Measurements from ENCODE around the gene TTLL11.
A peak's percentile ranks its signal among the peaks of the same experiment; 100 is the strongest.

Gene TTLL11, protein sequence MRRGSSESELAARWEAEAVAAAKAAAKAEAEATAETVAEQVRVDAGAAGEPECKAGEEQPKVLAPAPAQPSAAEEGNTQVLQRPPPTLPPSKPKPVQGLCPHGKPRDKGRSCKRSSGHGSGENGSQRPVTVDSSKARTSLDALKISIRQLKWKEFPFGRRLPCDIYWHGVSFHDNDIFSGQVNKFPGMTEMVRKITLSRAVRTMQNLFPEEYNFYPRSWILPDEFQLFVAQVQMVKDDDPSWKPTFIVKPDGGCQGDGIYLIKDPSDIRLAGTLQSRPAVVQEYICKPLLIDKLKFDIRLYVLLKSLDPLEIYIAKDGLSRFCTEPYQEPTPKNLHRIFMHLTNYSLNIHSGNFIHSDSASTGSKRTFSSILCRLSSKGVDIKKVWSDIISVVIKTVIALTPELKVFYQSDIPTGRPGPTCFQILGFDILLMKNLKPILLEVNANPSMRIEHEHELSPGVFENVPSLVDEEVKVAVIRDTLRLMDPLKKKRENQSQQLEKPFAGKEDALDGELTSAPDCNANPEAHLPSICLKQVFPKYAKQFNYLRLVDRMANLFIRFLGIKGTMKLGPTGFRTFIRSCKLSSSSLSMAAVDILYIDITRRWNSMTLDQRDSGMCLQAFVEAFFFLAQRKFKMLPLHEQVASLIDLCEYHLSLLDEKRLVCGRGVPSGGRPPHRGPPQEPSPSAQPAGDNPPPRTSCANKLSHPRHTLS

DNA sequence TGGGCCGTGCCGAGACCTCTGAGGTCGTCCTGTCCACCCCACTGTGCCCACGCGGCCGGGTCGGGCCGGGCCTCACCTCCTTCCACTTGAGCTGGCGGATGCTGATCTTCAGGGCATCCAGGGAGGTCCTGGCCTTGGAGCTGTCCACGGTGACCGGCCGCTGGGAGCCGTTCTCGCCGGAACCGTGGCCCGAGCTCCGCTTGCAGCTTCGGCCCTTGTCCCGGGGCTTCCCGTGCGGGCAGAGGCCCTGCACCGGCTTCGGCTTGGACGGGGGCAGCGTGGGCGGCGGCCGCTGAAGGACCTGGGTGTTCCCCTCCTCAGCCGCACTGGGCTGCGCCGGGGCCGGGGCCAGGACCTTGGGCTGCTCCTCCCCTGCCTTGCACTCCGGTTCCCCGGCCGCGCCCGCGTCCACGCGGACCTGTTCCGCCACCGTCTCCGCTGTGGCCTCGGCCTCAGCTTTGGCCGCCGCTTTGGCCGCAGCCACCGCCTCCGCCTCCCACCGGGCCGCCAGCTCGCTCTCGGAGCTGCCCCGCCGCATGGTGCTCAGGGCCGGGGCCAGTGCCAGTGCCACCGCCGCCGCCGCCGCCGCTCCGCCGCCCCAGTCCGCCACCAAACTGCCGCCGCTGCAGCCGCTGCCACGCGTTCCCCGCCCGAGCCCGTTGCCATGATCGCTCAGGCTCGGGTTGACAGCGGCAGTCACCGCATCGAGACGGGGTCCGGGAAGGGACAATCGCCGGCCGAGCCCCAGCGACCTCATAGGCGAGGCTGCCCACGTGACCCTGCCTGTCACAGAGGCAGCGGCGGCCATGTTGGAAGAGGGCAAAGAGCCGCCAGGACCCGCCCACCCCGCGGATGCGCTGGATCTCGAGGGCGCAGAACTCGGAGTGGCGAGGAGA, at the start of gene TTLL11:
TSS of gene TTLL11 (minus strand) at position 698 of the 896 bp plus-strand sequence. CDS start at position 538, 160 bp downstream.
- peak; percentile 96 to 97 for DNase-seq (ENCODE audit: low read depth in 2 of 2)

DNA sequence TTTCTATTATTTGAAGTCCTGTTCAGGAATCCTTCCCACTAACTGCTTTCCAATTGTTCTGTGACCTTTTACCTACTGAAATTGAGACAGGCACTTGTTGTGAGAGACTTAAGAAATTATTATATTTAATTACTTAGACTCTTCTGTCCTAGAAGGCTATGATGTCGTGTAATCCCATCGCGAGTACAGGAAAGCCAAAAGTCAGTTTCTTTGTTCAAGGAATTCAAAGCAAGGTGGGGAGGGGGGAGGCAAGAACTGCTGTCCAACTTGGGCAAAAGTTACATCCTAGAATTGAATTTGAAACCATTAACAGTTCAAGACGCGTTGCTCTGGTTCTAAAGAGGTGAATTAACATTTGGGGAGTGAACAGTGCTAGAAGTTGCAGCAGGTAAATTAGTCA, 48.6 kb upstream of the TTLL11 start:
- DNase-seq (ENCODE audit: low read depth in 2 of 2), result no peak

DNA sequence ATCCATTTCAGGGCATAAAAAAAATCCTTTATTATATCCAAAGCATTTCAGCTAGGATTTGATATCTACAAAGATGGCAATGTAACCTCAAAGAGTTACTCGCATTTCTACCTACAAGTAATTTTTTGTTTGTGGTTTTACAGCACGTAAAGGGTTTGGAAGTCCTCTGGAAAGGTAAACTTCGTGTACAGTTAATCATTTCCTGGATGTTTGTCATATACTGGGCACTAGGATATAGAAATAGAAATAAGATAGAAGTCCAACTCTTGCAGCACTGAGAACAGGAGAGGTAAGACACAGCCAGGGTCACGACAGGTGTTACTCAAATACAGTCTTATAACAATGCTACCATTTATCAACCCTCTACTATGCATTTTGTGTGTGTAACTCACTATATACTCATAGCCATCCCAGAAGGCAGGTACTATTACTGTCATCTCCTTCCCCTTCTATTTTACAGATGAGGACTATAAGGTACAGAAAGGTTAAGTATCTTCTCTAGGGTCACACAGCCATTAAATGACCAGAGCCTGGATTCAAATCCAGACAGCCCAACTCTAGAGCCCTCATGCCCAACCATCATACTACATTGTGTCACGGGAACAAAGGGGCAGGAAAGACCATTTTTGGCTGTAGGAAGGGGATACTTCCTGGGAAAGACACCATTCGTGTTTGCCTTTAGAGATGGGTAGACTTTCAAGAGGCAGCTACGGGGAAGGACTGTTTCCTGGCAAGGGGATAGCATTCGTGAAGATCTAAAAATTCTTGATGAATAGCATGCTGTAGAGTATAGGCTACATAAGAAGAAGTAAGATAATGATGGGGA, 47.5 kb upstream of the TTLL11 start:
- DNase-seq (ENCODE audit: low read depth in 2 of 2), result no peak

DNA sequence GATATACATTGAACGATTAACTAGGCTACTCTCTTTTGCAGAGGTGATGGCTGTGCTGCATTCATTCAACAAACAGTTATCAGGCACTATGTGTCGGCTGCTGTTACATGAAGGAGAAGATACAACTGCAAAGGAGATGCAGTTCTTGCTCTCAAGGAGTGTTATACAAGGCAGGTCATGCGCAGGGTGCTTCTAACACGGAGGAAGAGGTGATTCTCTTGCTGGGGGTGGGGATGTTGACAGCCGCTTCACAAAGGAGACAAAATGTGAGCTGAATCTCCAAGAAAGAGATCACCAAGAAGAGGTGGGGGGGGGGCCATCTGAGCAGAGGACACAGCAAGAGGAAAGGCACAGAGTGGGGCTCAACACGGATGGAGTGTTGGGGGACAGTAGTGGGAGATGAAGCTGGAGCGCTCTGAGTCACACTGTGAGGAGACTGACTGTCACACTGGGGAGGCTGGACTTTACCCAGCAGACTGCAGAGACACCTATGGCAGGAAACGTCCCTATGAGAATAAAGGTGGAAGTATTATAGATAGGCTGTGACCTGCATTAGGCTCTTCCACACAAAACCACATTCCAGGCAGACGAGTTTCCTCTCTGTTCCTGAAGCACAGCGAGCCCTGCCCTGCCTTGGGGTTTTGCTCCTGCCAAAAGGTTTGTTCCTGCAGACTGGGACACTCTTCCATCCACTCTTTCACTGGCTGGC, 45.6 kb upstream of the TTLL11 start:
- DNase-seq (ENCODE audit: low read depth in 2 of 2), result no peak

DNA sequence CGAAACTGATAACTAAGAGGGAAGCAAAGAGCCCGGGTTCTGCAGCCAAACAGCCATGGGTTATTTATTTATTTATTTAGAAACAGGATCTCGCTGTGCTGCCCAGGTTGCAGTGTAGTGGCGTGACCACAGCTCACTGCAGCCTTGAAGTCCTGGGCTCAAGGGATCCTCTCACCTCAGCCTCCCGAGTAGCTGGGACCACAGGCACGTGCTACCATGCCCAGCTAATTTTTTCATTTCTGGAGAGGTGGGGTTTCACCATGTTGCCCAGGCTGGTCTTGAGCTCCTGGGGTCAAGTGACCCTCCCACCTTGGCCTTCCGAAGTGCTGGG, 42.4 kb upstream of the TTLL11 start:
- no peak for DNase-seq (ENCODE audit: low read depth in 2 of 2)

DNA sequence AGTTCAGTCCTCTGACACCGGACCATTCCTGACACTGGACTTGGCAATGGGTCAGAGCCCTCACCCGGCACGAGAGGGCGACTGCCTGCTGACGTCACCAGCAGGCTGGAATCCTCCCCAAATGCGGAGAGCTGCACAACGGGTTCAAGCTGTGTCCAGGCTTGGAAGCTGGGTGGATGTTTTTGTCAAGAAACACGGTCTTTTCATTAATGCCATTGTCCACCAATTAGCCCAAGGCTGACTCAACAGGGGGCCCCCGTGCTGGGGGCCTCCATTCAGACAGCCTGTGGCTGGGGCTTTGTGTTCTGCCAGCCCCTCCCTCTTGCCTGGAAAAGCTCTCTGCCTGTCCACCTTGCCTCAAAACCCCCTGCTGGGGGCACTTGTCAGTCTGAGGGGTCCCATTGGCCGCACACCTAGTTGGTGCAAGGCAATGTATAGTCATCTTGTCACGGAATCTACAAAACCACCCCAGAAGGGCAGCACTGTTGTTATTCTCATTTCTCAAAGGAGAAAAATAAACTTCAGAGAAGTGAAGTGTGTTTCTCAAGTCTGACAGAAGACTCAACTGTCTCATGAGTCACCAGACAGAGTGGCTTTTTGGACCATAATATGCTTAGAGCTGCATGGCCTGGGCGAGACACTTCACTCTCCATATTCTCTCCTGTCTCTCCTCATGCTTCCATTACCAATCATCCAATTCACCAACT, 41.9 kb upstream of the TTLL11 start:
- DNase-seq (ENCODE audit: low read depth in 2 of 2), result no peak

DNA sequence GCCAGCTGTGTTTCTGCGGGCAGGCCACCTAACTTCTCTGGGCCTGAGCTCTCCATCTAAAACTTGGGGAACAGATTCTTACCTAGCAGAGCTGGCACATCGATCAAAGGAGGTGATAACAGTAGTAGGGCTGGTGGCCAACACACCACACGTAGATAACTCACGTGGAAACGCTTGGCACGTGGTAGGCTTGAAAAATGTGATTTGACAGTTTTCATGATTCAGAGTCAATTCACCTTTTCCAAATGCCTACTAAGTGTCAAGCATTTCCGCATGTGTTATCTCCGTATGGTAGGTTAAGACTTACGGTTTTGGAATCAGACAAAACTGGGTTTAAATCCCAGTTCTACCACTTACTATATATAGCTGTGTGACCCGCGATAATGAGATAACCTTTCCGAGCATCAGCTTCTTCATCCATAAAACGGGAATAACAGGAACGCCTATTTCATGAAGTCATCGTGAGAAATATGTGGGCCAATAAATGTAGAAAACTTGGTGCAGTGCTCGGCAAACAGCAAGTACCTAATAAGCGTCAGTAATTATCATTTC, 41.0 kb upstream of the TTLL11 start:
- DNase-seq (ENCODE audit: low read depth in 2 of 2), result no peak

DNA sequence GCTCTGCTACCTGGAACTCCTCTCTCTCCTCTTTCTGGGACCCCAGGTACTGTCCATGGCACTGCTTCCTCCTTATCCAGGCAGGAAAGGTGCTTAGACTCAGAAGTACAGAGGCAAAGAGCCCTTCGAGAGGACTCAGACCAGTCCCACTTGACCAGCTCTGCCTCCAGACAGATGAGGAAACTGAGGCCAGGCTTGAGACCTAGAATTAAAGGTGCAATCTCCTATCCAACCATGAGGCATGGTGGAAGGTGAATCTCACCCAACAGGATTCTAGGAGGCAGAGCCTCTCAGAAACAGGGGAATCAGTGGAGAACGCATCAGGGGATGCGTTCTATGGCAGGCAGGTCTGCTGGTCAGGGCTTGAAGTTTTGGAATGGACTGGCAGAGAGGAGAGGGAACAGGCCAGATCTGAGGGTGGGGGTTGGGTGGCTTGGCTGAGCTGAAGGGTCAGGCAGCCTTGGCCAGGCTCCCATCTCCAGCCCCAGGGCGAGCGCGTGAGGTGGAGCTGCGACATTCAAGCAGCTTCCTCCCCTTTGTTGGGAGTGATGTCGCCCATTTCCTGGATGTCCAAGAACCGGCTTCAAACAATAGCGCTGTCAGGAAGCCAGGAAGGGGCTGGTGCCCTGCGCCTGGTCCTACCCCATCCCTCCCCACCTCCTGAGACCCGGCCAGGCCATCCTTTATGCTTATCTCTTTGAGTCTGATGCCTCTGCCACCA, 40.3 kb upstream of the TTLL11 start:
- DNase-seq (ENCODE audit: low read depth in 2 of 2), result no peak

DNA sequence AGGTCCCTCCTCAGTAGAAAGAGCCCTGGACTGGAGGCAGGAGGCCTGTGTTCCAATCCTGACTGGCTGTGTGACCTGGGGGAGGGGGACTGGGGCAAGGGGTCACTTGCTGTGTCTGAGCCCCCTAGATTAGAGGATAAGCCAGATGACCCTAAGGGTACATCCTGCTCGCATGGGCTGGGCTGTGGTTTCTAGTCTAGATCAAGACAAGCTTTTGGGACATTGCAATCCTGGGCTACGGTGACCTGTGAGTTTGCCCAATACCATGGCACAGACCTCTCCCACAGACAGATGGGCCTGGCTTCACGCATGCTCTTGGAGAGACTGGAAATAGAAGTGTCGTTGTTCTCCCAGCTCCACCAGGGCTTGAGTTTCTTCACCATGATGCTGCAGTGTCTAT, 39.4 kb upstream of the TTLL11 start:
- DNase-seq (ENCODE audit: low read depth in 2 of 2), result no peak

DNA sequence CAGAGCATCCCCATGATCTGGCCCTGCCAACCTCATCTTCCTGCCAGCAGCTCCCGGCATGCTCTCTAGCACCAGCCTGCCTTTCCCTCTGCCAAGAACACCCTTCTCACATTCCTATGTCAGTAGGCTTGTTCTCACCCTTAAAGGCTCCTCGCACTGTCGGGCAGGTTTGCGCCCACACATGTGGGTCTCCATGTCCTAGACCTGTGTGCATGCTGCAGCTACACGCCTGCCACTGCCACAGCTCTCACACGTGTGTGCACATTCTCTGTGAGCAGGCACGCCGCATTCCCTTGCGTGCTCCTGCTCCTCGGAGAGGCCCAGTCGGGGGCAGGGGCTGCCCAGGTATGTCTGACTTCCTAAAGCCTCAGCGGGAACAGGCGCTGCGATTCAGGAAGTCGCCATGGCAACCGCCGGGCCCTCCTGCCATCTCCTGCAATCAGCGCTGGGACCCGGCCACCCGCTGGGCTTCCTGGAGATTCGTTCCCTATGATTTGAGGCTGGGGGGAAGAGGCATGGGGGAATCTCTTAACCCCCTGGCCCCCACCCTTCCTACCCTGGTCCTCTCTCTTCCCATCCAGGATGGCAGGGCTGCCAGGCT, 38.4 kb upstream of the TTLL11 start:
- DNase-seq (ENCODE audit: low read depth in 2 of 2), result no peak

DNA sequence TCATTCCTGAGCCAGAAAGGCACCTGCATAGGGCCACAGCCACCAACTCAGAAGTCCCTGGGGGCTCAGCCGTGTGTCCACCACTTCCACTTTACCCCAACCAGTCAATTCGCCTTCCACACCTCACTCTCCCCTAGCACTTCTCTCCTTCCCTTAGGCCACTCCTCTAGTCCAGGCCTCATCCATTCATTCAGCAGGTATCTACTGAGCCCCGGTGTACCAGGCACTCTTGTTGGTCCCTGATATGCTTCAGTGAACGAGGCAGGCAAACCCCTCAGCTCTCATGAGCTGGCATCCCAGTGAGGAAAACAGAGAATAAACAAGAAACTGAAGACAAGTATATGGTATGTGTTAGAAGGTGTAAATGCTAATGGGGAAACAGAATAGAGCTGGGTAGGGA, 37.7 kb upstream of the TTLL11 start:
- no peak for DNase-seq (ENCODE audit: low read depth in 2 of 2)

DNA sequence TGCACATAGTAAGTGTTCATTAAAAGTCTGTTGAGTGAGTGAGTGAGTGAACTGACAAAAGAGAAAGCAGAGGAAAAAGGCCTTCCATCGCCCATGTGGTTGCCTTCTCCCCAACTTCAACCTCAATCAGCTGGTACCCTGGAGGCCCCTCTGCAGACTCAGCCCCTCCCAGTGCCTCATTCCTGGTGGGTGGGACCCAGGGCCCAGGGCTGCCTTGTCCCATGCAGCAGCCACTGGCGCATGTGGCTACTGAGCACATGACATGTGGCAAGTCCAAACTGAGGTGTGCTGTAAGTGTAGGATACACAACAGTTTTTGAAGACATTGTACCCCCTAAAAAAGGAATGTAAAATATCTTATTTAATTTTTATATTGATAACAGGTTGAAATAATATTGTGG, 36.9 kb upstream of the TTLL11 start:
- no peak for DNase-seq (ENCODE audit: low read depth in 2 of 2)

DNA sequence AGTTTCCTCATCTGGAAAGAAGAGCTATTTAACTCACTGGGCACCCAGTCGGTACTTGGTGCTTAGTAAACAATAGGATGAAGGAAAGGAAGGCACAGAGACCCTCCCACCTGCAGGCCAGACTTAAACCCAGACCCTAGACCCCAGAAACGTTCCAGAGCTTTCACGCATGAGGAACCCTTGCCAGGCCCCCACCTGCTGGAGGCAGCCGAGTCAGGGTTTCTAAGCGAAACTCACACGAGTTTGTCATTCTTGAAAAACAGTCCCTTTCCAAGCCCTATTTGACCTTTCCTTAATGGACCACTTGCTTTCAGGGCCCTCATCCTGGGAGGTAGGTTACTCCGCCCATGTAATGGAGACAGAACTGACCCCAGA, 35.8 kb upstream of the TTLL11 start:
- no peak for DNase-seq (ENCODE audit: low read depth in 2 of 2)

DNA sequence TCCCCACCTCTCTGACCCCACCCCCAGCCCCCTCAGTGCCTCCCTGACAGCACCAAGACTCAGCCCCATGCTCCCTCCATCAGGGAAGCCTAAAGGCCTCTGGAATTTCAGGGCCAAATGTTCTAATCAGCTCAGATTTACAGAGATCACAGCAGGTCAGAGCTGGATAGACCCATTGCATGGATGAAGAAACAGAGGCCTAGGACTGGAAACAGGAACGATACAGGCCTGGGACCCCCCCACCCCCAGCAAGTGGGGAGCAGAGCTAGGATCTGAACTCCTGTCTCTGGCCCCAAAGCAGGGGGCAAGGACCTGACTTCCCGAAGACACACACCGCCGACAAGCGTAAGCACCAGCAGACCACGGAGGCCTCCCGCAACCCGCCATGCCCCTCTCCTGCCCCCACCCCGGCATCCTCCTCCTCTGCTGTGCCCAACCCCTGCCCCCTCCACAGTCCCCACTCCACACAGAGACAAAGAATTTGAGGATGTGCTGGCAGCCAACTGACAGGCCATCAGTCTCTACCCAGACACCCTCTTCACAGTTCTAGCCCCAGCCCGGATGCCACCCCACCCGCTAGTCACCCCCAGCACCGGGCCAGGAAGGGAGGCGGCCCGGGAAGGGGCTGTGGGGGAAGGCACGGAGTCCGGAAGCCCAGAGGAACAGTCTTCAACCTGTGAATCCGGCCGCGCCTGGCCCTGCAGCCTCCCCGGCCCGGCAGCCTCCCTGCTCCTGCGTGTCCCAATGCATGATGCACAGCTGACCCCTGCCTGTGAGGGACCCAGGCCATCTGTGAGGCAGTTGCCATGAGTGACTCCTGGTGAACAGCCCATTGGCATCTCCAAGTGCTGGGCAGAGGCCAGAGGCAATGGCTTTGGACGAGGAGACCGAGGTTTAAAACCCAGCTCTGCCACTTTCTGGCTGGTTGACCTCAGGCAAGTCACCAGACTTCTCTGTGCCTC, 35.2 kb upstream of the TTLL11 start:
- no peak for DNase-seq (ENCODE audit: low read depth in 2 of 2)

DNA sequence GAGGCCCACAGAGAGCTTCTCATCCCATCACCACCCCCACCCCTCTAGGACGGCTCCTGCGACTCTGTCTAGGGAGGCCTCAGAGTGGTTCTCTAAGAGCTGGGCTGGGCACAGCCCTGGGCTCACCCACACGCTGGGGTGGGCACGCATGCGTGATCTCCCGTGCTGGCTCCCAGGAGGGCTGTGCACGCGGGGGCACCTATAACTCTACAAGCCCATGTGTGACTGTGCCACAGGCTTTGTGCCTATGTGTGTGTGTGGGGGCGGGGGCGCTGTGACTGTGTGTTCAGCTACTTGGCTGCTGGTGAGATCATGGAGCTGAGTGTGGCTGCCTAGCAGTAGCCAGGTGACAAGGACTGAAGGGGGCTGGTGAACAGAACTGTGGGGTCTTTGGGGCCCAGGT, 34.3 kb upstream of the TTLL11 start:
- no peak for DNase-seq (ENCODE audit: low read depth in 2 of 2)

DNA sequence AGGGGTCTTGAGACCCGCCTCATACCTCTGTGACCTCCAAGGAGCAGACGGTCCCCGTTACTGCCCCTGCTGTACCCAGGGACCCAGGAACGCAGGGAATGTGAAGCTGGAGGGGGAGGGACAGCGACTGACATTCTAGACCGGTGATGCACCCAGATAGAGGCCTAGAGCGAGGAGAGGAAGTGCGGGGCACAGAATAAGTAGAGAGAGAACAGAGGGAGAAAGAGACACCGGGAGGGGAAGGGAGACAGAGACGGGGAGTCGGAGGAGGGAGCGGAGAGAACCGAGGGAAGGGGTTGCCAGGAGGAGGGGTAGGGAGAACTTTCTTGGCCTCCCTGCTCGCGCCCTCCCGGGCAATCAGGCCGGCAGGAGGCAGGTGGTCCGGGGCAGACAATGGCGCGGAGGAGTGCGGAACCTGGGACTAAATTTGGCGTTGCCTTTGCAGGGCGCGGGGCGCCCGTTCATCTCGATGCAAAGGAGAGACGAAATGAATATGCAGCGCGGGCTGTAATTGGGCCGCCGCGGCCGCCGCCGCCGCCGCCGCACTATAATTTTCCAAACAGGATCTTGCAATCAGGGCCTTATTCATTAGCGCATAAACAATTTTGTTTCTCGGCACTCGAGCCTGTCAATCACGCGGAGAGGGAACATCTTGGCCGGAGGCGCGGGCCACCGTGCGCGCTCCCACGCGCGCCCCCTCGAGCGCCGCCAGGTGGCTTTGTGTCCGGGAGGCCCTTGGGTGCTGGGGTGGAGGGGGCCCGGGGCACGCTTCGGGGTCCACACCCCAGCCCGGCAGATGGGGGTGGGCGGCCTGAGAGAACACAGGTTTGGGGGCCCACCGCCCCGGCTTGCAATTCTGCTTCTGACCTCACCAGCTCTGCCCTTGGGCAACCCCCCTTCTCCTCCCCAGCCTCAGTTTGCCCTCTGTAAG, 33.5 kb upstream of the TTLL11 start:
- no peak for DNase-seq (ENCODE audit: low read depth in 2 of 2)
